HL-60 (cell line): ENCODE data around the gene PRCC.

Source experiments
- POLR2AphosphoS5 ChIP-seq: IDR thresholded peaks from 2 replicates; pipeline ENCODE4 v1.6.1; 2012; ENCODE audit warnings: low read depth
- SPI1 ChIP-seq: IDR thresholded peaks from 2 replicates; pipeline ENCODE4 v1.6.1; 2012; ENCODE audit warnings: low read depth, mild to moderate bottlenecking, borderline replicate concordance
- TF ChIP-seq, protein P1 (sequence below): IDR thresholded peaks from one replicate; pipeline ENCODE4 v1.5.1; 2011; ENCODE audit warnings: low read length, control low read depth, inconsistent platforms; ENCODE audit not compliant: insufficient read depth

DNA sequence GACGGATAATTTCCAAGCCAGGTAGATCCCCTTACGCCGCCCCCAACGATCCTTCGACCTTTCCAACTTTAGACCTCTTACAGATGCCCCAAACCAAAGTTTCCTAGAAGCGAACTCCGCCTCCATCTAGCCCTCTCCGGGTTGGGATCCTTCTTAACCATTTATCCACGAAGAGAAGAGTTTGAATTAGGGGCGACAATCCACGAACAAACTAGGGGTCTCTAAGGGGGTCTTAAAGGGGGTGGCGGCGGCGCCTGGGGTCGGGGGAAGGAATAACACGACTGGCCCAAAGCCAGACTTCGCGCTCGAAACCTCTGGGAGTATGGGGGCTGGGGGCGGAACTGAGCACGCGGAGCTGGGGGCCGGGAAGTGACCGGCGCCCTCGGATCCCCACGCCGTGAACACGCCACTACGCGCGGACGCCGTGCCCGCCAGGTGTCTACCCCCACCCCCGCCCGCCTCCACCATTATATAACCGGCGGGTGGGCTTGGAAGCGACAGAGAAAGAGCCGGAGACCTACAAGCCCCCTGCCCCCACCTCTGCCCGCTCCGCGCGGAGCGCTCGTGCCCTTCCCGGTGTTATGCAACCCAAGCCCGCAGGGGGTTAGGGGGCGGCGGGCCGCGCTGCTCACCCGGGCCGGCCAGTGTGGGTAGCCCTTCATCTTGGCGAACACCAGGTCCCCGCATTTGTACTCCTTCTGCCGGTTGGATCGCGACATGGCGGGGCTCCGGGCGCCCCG is 16.5 kb upstream of the PRCC start:
- TF ChIP-seq, protein P1, sequence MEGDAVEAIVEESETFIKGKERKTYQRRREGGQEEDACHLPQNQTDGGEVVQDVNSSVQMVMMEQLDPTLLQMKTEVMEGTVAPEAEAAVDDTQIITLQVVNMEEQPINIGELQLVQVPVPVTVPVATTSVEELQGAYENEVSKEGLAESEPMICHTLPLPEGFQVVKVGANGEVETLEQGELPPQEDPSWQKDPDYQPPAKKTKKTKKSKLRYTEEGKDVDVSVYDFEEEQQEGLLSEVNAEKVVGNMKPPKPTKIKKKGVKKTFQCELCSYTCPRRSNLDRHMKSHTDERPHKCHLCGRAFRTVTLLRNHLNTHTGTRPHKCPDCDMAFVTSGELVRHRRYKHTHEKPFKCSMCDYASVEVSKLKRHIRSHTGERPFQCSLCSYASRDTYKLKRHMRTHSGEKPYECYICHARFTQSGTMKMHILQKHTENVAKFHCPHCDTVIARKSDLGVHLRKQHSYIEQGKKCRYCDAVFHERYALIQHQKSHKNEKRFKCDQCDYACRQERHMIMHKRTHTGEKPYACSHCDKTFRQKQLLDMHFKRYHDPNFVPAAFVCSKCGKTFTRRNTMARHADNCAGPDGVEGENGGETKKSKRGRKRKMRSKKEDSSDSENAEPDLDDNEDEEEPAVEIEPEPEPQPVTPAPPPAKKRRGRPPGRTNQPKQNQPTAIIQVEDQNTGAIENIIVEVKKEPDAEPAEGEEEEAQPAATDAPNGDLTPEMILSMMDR = no peak
- TF ChIP-seq POLR2AphosphoS5 (no peak), SPI1 (no peak)
